Osteoblast (primary cell): ENCODE data around the gene FAT4. TPM values are rescaled to one million over a fixed set of nuclear protein-coding genes. Genes with fewer than 3 reads are reported as not detected.

Experiments
- DNase-seq: peaks from one replicate; pipeline ENCODE4 v3.0.0; 2011; ENCODE audit warnings: low spot score, mixed read lengths; ENCODE audit not compliant: insufficient read length; ENCODE audit errors: missing footprints
- H2AFZ ChIP-seq: 2 replicates; pipeline ENCODE4 v1.6.0; 2011; ENCODE audit warnings: mild to moderate bottlenecking, low read length
- H3K27ac ChIP-seq: 2 replicates; pipeline ENCODE4 v1.5.1; 2011; ENCODE audit warnings: mild to moderate bottlenecking, low read depth, low read length, moderate library complexity
- H3K27me3 ChIP-seq: 2 replicates; pipeline ENCODE4 v1.6.0; 2012; ENCODE audit warnings: mild to moderate bottlenecking, control low read depth, inconsistent platforms, low read length, moderate library complexity; ENCODE audit not compliant: insufficient read depth
- H3K36me3 ChIP-seq: 2 replicates; pipeline ENCODE4 v1.5.1; 2011; ENCODE audit warnings: mild to moderate bottlenecking, low read length, control low read depth, moderate library complexity; ENCODE audit not compliant: insufficient read depth
- H3K4me1 ChIP-seq: 2 replicates; pipeline ENCODE4 v1.5.1; 2011; ENCODE audit warnings: mild to moderate bottlenecking, low read length, control low read depth, moderate library complexity; ENCODE audit not compliant: insufficient read depth
- H3K4me2 ChIP-seq: 2 replicates; pipeline ENCODE4 v1.6.0; 2011; ENCODE audit warnings: mild to moderate bottlenecking, low read length; ENCODE audit not compliant: insufficient read depth
- H3K4me3 ChIP-seq: fragments of 200-600 bp; sonication (generic); 3 replicates; pipeline ENCODE4 v1.5.1; 2012; ENCODE audit warnings: mild to moderate bottlenecking, low read length, inconsistent platforms; ENCODE audit not compliant: insufficient read depth
- H3K79me2 ChIP-seq: 2 replicates; pipeline ENCODE4 v1.6.0; 2012; ENCODE audit warnings: mild to moderate bottlenecking, low read length, control low read depth, inconsistent platforms; ENCODE audit not compliant: insufficient read depth
- H3K9me3 ChIP-seq: 2 replicates; pipeline ENCODE4 v1.5.1; 2011; ENCODE audit warnings: low read depth, low read length, control low read depth
- H4K20me1 ChIP-seq: 2 replicates; pipeline ENCODE4 v1.6.0; 2012; ENCODE audit warnings: mild to moderate bottlenecking, low read length, control low read depth; ENCODE audit not compliant: insufficient read depth
- CTCF ChIP-seq: IDR thresholded peaks from 2 replicates; pipeline ENCODE4 v1.5.1; 2011; ENCODE audit warnings: mild to moderate bottlenecking, low read depth, low read length, moderate library complexity; ENCODE audit errors: extremely low read depth
- total RNA-seq: library from RNA; depleted of rRNA; stranded (reverse); fragments of >200 nt; gene quantifications from 2 replicates; pipeline ENCODE4 v1.2.3, GENCODE V29; 2012

FAT4 gene
- total RNA-seq, 1 donor: 27.9 TPM

DNA sequence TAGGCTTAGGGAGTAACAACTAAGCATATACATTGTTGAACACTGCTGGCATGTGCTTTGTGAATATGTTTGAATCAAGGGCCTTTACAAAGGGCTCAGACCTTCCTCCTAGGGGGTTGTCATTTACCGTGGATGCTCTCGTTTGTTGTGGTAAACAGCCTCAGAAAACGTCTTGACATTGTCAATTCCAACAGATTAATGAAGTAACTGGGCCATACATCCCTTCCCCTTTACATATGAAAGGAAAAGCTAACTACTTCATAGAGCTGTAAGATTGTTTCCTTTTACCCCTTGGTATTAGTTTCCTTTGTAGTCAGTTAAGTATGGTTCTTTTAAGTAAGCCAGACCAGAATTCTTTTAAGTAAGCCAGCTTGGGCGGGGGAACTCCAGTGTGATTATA, 42.9 kb downstream of the FAT4 start:
- no peak for TF ChIP-seq CTCF
- Histone ChIP-seq H3K27me3 (no peaks in the 10 kb centered on the region), H3K4me3 (no peak overlapping the region), H3K27ac (no peak overlapping the region), H4K20me1 (no peaks in the 10 kb centered on the region), H3K4me1 (no peaks in the 10 kb centered on the region), H3K79me2 (no peaks in the 10 kb centered on the region), H3K36me3 (no peaks in the 10 kb centered on the region), H3K9me3 (no peaks in the 10 kb centered on the region), H2AFZ (no peak overlapping the region), H3K4me2 (no peak overlapping the region)
- no peak for DNase-seq

DNA sequence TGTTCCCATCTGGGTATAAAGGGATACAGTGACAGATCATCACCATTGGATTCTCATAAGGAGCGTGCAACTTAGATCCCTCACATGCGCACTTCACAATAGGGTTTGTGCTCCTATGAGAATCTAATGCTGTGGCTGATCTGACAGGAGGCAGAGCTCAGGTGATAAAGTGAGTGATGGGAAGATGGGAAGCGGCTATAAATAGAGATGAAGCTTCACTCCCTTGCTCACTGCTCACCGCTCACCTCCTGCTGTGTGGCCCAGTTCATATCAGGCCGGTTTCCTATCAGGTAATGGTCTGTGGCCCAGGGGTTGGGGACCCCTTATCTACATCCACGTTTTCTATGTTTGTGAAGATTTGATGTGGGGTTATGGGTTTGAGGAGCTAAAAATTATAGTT, 43.7 kb downstream of the FAT4 start:
- H3K36me3 ChIP-seq: no peaks in the 10 kb centered on the region
- no peak overlapping the region for H3K4me2 ChIP-seq
- no peak overlapping the region for H3K27ac ChIP-seq
- no peak for DNase-seq
- H4K20me1 ChIP-seq: no peaks in the 10 kb centered on the region
- no peaks in the 10 kb centered on the region for H3K4me1 ChIP-seq
- TF ChIP-seq CTCF: no peak
- H3K27me3 ChIP-seq: no peaks in the 10 kb centered on the region
- no peaks in the 10 kb centered on the region for H3K9me3 ChIP-seq
- H2AFZ ChIP-seq: no peak overlapping the region
- H3K79me2 ChIP-seq: no peaks in the 10 kb centered on the region
- no peak overlapping the region for H3K4me3 ChIP-seq

DNA sequence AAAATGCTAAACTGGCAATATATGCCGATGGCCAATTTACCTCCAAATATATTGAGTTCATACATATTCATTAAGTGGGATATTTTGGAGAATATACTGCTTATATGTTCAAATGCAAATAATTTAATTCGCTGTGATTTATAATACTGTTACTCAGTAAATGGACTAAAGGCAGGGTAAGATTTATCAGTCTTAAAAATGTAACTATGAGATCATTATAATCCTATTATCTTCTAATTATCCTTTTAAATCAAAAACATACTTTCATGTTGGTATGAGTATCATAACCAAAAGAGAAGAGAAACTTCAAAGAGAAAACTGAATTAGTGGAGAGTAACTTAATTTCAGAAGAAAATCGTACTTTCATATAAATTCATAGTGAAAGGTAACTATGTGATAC, 44.6 kb downstream of the FAT4 start:
- H3K9me3 ChIP-seq: no peaks in the 10 kb centered on the region
- H3K27ac ChIP-seq: no peak overlapping the region
- no peak overlapping the region for H3K4me3 ChIP-seq
- no peaks in the 10 kb centered on the region for H3K79me2 ChIP-seq
- H3K4me1 ChIP-seq: no peaks in the 10 kb centered on the region
- no peak for DNase-seq
- H2AFZ ChIP-seq: peak overlapping the region; percentile 33
- no peak for TF ChIP-seq CTCF
- H3K36me3 ChIP-seq: no peaks in the 10 kb centered on the region
- peak overlapping the region; percentile 52 for H3K4me2 ChIP-seq
- H4K20me1 ChIP-seq: no peaks in the 10 kb centered on the region
- H3K27me3 ChIP-seq: no peaks in the 10 kb centered on the region

- peak overlapping the region; percentile 33 for H2AFZ ChIP-seq
- H3K36me3 ChIP-seq: no peaks in the 10 kb centered on the region
- no peaks in the 10 kb centered on the region for H3K4me1 ChIP-seq
- H3K4me3 ChIP-seq: no peak overlapping the region
- H4K20me1 ChIP-seq: no peaks in the 10 kb centered on the region
- H3K27ac ChIP-seq: no peak overlapping the region
- no peaks in the 10 kb centered on the region for H3K79me2 ChIP-seq
- peak overlapping the region; percentile 52 for H3K4me2 ChIP-seq
- TF ChIP-seq CTCF: no peak
- no peaks in the 10 kb centered on the region for H3K9me3 ChIP-seq
- no peaks in the 10 kb centered on the region for H3K27me3 ChIP-seq
- no peak for DNase-seq
Measured at GRCh38 chr4:125359960-125360634, 45.3 kb downstream of the FAT4 start.
